ENCODE measurements around the gene MMP3. TPM values are rescaled to one million over a fixed set of nuclear protein-coding genes. Genes with fewer than 3 reads are reported as not detected.

Gene MMP3
- total RNA-seq, 1 donor from 2014 or later: 0.26 TPM

GRCh38 chr11:102794382-102794781 lies 49.0 kb downstream of the MMP3 start:
- FAIRE-seq (no peak), DNase-seq (ENCODE audit: low read depth) (peak; percentile 35)
- Histone ChIP-seq H3K36me3 (ENCODE audit: control insufficient read depth, insufficient read depth, low read length) (no peaks in the 10 kb centered on the region), H3K4me3 (ENCODE audit: low read depth, low read length) (no peak overlapping the region), H3K27me3 (ENCODE audit: control insufficient read depth, insufficient read depth, low read length) (no peaks in the 10 kb centered on the region)
- no peak for TF ChIP-seq CTCF (IDR thresholded peaks at IDR 0.05; ENCODE audit: insufficient read depth, low read length, severe bottlenecking)

GRCh38 chr11:102793677-102794290 lies 49.6 kb downstream of the MMP3 start:
- no peak for DNase-seq (ENCODE audit: low read depth)
- no peak for TF ChIP-seq CTCF (IDR thresholded peaks at IDR 0.05; ENCODE audit: insufficient read depth, low read length, severe bottlenecking)
- H3K36me3 ChIP-seq (ENCODE audit: control insufficient read depth, insufficient read depth, low read length): no peaks in the 10 kb centered on the region
- H3K4me3 ChIP-seq (ENCODE audit: low read depth, low read length): no peak overlapping the region
- FAIRE-seq: peak; percentile 18
- no peaks in the 10 kb centered on the region for H3K27me3 ChIP-seq (ENCODE audit: control insufficient read depth, insufficient read depth, low read length)

GRCh38 chr11:102792604-102793003 lies 50.8 kb downstream of the MMP3 start:
- FAIRE-seq (no peak), DNase-seq (ENCODE audit: low read depth) (no peak)
- Histone ChIP-seq H3K36me3 (ENCODE audit: control insufficient read depth, insufficient read depth, low read length) (no peaks in the 10 kb centered on the region), H3K4me3 (ENCODE audit: low read depth, low read length) (no peak overlapping the region), H3K27me3 (ENCODE audit: control insufficient read depth, insufficient read depth, low read length) (no peaks in the 10 kb centered on the region)
- TF ChIP-seq CTCF (IDR thresholded peaks at IDR 0.05; ENCODE audit: insufficient read depth, low read length, severe bottlenecking): no peak

- H3K4me3 ChIP-seq (ENCODE audit: low read depth, low read length): no peak overlapping the region
- DNase-seq (ENCODE audit: low read depth): peak; percentile 65
- TF ChIP-seq CTCF (IDR thresholded peaks at IDR 0.05; ENCODE audit: insufficient read depth, low read length, severe bottlenecking): no peak
- no peaks in the 10 kb centered on the region for H3K27me3 ChIP-seq (ENCODE audit: control insufficient read depth, insufficient read depth, low read length)
- no peaks in the 10 kb centered on the region for H3K36me3 ChIP-seq (ENCODE audit: control insufficient read depth, insufficient read depth, low read length)
- no peak for FAIRE-seq
Observed at GRCh38 chr11:102791271-102792036, 52.0 kb downstream of the MMP3 start.

GRCh38 chr11:102788334-102788995 lies 54.9 kb downstream of the MMP3 start:
- H3K36me3 ChIP-seq (ENCODE audit: control insufficient read depth, insufficient read depth, low read length): no peaks in the 10 kb centered on the region
- no peak for FAIRE-seq
- H3K27me3 ChIP-seq (ENCODE audit: control insufficient read depth, insufficient read depth, low read length): no peaks in the 10 kb centered on the region
- TF ChIP-seq CTCF (IDR thresholded peaks at IDR 0.05; ENCODE audit: insufficient read depth, low read length, severe bottlenecking): no peak
- no peak overlapping the region for H3K4me3 ChIP-seq (ENCODE audit: low read depth, low read length)
- no peak for DNase-seq (ENCODE audit: low read depth)

Other genes with a start within 250 kb of the MMP3 start
- not detected in 2 replicates for gene MMP20, start 218.3 kb downstream of the MMP3 start, total RNA-seq
- gene MMP27, start 137.8 kb downstream of the MMP3 start, total RNA-seq: not detected in 2 replicates
- not detected in 2 replicates for gene MMP8, start 118.7 kb downstream of the MMP3 start, total RNA-seq
- gene MMP10, start 63.0 kb downstream of the MMP3 start, total RNA-seq: 4.2 and 4.9 TPM in 2 replicates
- 68.1 and 168 TPM in 2 replicates for gene MMP1, start 45.4 kb downstream of the MMP3 start, total RNA-seq
- gene MMP12, start 31.4 kb upstream of the MMP3 start, total RNA-seq: not detected in 2 replicates
- under 0.01 TPM in 1 of 2 replicates, not detected in the other for gene MMP13, start 112.1 kb upstream of the MMP3 start, total RNA-seq
- 107 and 137 TPM in 2 replicates for gene DCUN1D5, start 248.6 kb upstream of the MMP3 start, total RNA-seq